A673 (cell line): ENCODE results near the gene CCDC148.

Experiments used
- CTCF ChIP-seq: fragments of 300-800, 200-600 bp; sonication (generic); conservative IDR thresholded peaks from 2 replicates; pipeline ENCODE4 v1.5.1; 2017; ENCODE audit warnings: low read depth, mild to moderate bottlenecking, antibody characterized with exemption, low read length, moderate library complexity, mixed read lengths
- EZH2 ChIP-seq: fragments of 200-600 bp; sonication (generic); IDR thresholded peaks from 2 replicates; pipeline ENCODE4 v1.6.1; 2017; ENCODE audit warnings: borderline replicate concordance, low read depth, mild to moderate bottlenecking, mixed read lengths, antibody characterized with exemption, low read length; ENCODE audit not compliant: poor library complexity, severe bottlenecking

- no peak for TF ChIP-seq EZH2
- TF ChIP-seq CTCF = no peak
Measured at GRCh38 chr2:158458617-158458920, 2.0 kb upstream of the CCDC148 start.
